GM10248 (cell line): ENCODE measurements around the gene RNF32.
"Not testable (repeated sequence)": the region's sequence is repeated elsewhere in the genome, so short reads cannot be mapped to it uniquely, and the experiment has no call there.

Source experiments
- CTCF ChIA-PET: fragments of 300-600 bp; sonication (Branson Sonifier 250); formaldehyde crosslinking; extraction: SDS; loops from one replicate; lab custom pipeline; 2021; ENCODE audit warnings: antibody characterized with exemption; lab: Yijun Ruan, JAX
- POLR2A ChIA-PET: fragments of 350-650 bp; sonication (Branson Sonifier 250); formaldehyde crosslinking; extraction: SDS; loops from one replicate; lab custom pipeline; 2020; ENCODE audit warnings: antibody characterized with exemption; lab: Yijun Ruan, JAX
- DNase-seq: peaks from one replicate; pipeline ENCODE4 v3.0.0; 2012; ENCODE audit errors: extremely low spot score
- TF ChIP-seq, protein P1 (sequence below): IDR thresholded peaks from 2 replicates; pipeline ENCODE4 v1.5.1; 2012; ENCODE audit warnings: mild to moderate bottlenecking, low read depth; ENCODE audit errors: extremely low read depth, missing control alignments, control extremely low read depth

Gene RNF32

DNA sequence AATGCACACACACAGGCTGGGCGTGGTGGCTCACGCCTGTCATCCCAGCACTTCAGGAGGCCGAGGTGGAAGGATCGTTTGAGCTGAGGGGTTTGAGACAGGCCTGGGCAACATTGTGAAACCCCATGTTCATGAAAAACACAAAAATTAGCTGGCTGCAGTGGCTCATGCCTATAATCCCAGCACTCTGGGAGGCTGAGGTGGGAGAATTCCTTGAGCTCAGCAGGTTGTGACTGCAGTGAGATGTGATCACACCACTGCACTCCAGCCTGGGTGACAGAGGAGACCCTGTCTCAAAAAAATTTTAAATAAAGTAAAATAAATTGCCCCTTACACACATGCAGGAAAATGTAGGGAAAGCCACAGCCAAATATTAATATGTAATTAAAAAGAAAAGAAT, 44.1 kb downstream of the RNF32 start:
- TF ChIP-seq, protein P1, sequence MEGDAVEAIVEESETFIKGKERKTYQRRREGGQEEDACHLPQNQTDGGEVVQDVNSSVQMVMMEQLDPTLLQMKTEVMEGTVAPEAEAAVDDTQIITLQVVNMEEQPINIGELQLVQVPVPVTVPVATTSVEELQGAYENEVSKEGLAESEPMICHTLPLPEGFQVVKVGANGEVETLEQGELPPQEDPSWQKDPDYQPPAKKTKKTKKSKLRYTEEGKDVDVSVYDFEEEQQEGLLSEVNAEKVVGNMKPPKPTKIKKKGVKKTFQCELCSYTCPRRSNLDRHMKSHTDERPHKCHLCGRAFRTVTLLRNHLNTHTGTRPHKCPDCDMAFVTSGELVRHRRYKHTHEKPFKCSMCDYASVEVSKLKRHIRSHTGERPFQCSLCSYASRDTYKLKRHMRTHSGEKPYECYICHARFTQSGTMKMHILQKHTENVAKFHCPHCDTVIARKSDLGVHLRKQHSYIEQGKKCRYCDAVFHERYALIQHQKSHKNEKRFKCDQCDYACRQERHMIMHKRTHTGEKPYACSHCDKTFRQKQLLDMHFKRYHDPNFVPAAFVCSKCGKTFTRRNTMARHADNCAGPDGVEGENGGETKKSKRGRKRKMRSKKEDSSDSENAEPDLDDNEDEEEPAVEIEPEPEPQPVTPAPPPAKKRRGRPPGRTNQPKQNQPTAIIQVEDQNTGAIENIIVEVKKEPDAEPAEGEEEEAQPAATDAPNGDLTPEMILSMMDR: no peak
- CTCF ChIA-PET: interaction anchor here (2.1 kb wide), 1 partner anchor 18 kb away, joined by 4 read pairs; no protein-coding TSS in a partner anchor
- no peak for DNase-seq
- POLR2A ChIA-PET: no interaction called here

DNA sequence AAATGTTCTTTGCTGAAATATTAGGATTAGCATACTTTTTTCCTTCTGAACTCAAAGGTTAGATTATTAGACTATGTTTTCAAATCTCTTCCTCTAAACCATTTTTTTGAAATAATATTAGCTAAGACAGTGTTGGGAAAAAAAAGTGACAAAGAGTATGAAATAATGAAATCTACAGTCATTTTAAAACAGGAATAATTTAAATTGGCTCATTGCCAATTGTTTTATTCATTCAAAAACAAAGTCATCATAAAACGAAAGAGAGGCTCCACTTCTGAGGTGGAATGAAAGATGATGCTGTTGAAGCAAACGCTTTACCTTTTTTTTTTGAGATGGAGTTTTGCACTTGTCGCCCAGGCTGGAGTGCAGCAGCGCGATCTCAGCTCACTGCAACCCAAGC, 51.2 kb downstream of the RNF32 start:
- TF ChIP-seq, protein P1: no peak
- CTCF ChIA-PET: interaction anchor here (0.6 to 2.0 kb wide), 2 partner anchors 9 to 17 kb away, joined by 3 to 8 read pairs; no protein-coding TSS in a partner anchor
- no peak for DNase-seq
- POLR2A ChIA-PET: no interaction called here

DNA sequence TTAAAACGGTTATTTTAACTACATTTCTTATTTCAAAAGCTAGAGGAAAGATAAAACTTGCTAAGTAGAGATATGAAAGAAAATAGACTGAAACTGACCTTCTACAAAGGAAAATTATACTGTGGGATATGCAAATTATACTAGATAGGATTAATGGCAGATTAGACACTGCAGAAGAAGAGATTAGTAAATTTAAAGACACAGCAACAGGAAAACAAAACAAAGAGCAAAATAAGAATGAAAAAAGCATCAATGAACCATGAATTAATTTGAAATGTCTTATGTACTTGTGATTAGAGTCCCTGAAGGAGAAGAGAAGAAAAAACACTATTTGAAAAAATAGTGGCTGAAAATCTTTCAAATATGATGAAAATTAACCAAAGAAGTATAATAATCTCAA, 52.3 kb downstream of the RNF32 start:
- DNase-seq: no peak
- ChIA-PET POLR2A (no interaction called here), CTCF (interaction anchor here (2.0 kb wide), 1 partner anchor 11 kb away, joined by 8 read pairs; no protein-coding TSS in a partner anchor)
- TF ChIP-seq, protein P1: no peak

DNA sequence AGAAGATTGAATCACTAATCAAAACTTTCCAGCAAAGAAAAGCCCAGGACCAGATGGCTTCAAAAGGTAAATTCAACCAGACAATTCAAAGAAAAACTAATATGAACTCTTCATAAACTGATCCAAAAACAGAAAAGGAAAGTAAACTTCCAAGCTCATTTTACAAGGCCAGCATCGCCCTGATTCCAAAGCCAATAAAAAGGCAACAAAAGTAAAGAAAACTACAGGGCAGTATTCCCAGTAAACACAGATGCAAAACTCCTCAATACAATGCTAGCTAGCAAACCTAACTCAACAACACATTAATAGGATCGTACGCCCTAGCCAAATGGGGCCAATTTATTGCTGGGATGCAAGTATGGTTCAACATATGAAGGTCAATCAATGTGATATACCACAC, 53.1 kb downstream of the RNF32 start:
- TF ChIP-seq, protein P1: no peak
- DNase-seq: no peak
- CTCF ChIA-PET: interaction anchor here (1.0 kb wide), 1 partner anchor 48 kb away, joined by 3 read pairs; no protein-coding TSS in a partner anchor
- POLR2A ChIA-PET: no interaction called here

DNA sequence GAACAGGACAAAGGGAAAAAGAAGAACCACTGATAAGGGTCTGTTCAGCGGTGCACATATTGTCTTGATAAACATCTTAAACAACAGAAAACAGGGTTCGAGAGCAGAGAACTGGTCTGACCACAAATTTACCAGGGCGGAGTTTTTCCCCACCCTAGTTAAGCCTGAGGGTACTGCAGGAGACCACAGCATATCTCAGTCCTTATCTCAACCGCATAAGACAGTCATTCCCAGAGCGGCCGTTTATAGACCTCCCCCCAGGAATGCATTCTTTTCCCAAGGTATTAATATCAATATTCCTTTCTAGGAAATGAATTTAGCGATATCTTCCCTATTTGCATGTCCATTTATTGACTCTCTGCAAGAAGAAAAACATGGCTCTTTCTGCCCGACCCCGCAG, 56.7 kb downstream of the RNF32 start:
- POLR2A ChIA-PET, DNase-seq: not testable (repeated sequence)
- CTCF ChIA-PET: interaction anchor here (0.8 kb wide), 1 partner anchor 11 kb away, joined by 3 read pairs; no protein-coding TSS in a partner anchor

DNA sequence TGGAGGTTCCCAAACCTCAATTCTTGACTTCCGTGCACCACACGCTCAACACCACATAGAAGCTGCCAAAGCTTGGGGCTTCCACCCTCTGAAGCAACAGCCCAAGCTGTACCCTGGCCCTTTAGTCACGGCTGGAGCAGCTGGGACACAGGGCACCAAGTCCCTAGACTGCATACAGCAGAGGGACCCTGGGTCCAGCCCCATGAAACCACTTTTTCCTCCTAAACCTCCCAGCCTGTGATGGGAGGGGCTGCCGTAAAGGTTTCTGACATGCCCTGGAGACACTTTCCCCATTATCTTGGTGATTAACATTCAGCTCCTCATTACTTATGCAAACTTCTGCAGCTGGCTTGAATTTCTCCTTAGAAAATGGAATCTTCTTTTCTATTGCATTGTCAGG, 57.9 kb downstream of the RNF32 start:
- CTCF ChIA-PET, DNase-seq, POLR2A ChIA-PET: not testable (repeated sequence)

DNA sequence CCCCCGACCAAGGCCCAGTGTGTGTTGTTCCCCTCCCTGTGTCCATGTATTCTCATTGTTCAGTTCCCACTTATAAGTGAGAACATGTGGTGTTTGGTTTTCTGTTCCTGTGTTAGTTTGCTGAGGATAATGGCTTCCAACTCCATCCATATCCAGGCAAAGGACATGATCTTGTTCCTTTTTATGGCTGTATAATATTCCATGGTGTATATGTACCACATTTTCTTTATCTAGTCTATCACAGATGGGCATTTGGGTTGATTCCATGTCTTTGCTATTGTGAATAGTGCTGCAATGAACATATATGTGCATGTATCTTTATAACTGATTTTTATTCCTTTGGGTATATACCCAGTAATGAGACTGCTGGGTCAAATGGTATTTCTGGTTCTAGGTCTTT, 61.2 kb downstream of the RNF32 start:
- CTCF ChIA-PET, DNase-seq, POLR2A ChIA-PET: not testable (repeated sequence)

DNA sequence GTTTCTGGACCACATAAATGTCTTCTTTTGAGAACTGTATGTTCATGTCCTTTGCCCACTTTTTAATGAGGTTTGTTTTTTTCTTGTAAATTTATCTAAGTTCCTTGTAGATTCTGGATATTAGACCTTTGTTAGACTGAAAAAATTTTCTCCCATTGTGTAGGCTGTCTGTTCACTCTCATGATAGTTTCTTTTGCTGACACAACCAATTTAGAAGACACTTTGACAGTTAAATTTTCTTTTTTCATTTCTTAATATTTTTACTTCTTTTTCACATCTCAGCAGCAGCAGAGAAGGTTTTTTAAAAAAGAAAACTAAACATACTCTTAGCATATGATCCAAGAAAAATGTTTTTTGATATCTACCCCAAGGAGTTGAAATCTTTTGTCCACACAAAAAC, 61.8 kb downstream of the RNF32 start:
- CTCF ChIA-PET: interaction anchor here (2.1 kb wide), 1 partner anchor 18 kb away, joined by 4 read pairs; no protein-coding TSS in a partner anchor
- no peak for DNase-seq

More for the DNA sequence above, 61.8 kb downstream of the RNF32 start:
- POLR2A ChIA-PET: no interaction called here
- TF ChIP-seq, protein P1: no peak
